A549 (cell line): Measurements from ENCODE around the gene PRKCQ. TPM values are rescaled to one million over a fixed set of nuclear protein-coding genes. Genes with fewer than 3 reads are reported as not detected.

Experiments used
- ATAC-seq, 2 experiments: fragments of 200-7000 bp in 1 of 2; fragments of >200 bp in 1 of 2; cut with Nextera tagmentation in 1 of 2; cut with Tn5 transposase in 1 of 2; 3 replicates each; pipeline versions ENCODE4 v1.8.0 to v1.9.1; 2018 to 2020; ENCODE audit warnings: mild to moderate bottlenecking in 1 of 2, moderate library complexity in 1 of 2
- CTCF ChIA-PET: fragments of 300-600 bp; sonication (Branson Sonifier 250); formaldehyde crosslinking; extraction: SDS; loops from one replicate; lab custom pipeline; 2021; ENCODE audit warnings: antibody characterized with exemption, inconsistent platforms; lab: Yijun Ruan, JAX
- POLR2A ChIA-PET: fragments of 350-600 bp; formaldehyde crosslinking; extraction: SDS; loops from one replicate; lab custom pipeline; 2021; ENCODE audit warnings: antibody characterized with exemption, inconsistent platforms; lab: Yijun Ruan, JAX
- DNase-seq, 2 experiments: peaks; one replicate each; pipeline versions ENCODE4 v3.0.0 to v3.0.0-alpha.2; 2011 to 2016; ENCODE audit warnings: low read depth in 1 of 2, low spot score in 1 of 2
- FAIRE-seq: peaks from 2 replicates; lab custom pipeline; 2011; peaks lifted over from hg19 to GRCh38; lab: Jason Lieb, UNC
- H3K27ac ChIP-seq, 2 experiments: fragments of >200 bp; sonication (Bioruptor Twin); formaldehyde crosslinking; 3 replicates each; pipeline ENCODE4 v1.5.1; 2016 to 2017
- H3K4me1 ChIP-seq: fragments of >200 bp; sonication (Bioruptor Twin); formaldehyde crosslinking; 3 replicates; pipeline ENCODE4 v1.6.1; 2016
- H3K4me2 ChIP-seq: fragments of >200 bp; sonication (Bioruptor Twin); formaldehyde crosslinking; 3 replicates; pipeline ENCODE4 v1.6.1; 2016
- H3K4me3 ChIP-seq: fragments of >200 bp; sonication (Bioruptor Twin); formaldehyde crosslinking; 3 replicates; pipeline ENCODE4 v1.5.1; 2016
- H3K9me3 ChIP-seq: fragments of >200 bp; sonication (Bioruptor Twin); formaldehyde crosslinking; 3 replicates; pipeline ENCODE4 v1.6.1; 2016
- ATOH8 ChIP-seq: fragments of 250-450 bp; sonication (Bioruptor Pico); IDR thresholded peaks from 2 replicates; pipeline ENCODE4 v1.5.0; 2020; ENCODE audit warnings: low read depth, mild to moderate bottlenecking, moderate library complexity
- CBX8 ChIP-seq: fragments of 200-600 bp; sonication (generic); IDR thresholded peaks from 2 replicates; pipeline ENCODE4 v1.6.1; 2016
- CEBPB ChIP-seq, 2 experiments: fragments of >200 bp in 1 of 2; sonication (Bioruptor Twin) in 1 of 2; formaldehyde crosslinking in 1 of 2; IDR thresholded peaks; 2 replicates each; pipeline ENCODE4 v1.6.1; 2012 to 2016
- EHMT2 ChIP-seq: fragments of 200-600 bp; sonication (generic); IDR thresholded peaks from 2 replicates; pipeline ENCODE4 v1.6.1; 2016; ENCODE audit warnings: antibody characterized with exemption, low read depth, mild to moderate bottlenecking, moderate library complexity
- FOSB ChIP-seq: fragments of 250-450 bp; sonication (Bioruptor Pico); IDR thresholded peaks from 2 replicates; pipeline ENCODE4 v1.5.0; 2020; ENCODE audit warnings: mild to moderate bottlenecking, moderate library complexity
- GATA3 ChIP-seq: IDR thresholded peaks from 2 replicates; pipeline ENCODE4 v1.6.1; 2012; ENCODE audit warnings: borderline replicate concordance
- HEYL ChIP-seq: fragments of 250-450 bp; sonication (Bioruptor Pico); IDR thresholded peaks from 2 replicates; pipeline ENCODE4 v1.8.0; 2021; ENCODE audit warnings: mild to moderate bottlenecking, moderate library complexity
- HOXB13 ChIP-seq: fragments of 250-450 bp; sonication (Bioruptor Pico); IDR thresholded peaks from 2 replicates; pipeline ENCODE4 v1.5.0; 2020; ENCODE audit warnings: low read depth, mild to moderate bottlenecking, moderate library complexity
- HOXB5 ChIP-seq: fragments of 250-450 bp; sonication (Bioruptor Pico); IDR thresholded peaks from 2 replicates; pipeline ENCODE4 v1.5.0; 2020; ENCODE audit warnings: mild to moderate bottlenecking, moderate library complexity
- JUN ChIP-seq, 2 experiments: fragments of >200 bp; sonication (Bioruptor Twin); formaldehyde crosslinking; IDR thresholded peaks; 2 replicates in 1 of 2; 3 replicates in 1 of 2; pipeline ENCODE4 v1.6.1; 2016 to 2017
- JUNB ChIP-seq: fragments of >200 bp; sonication (Bioruptor Twin); formaldehyde crosslinking; IDR thresholded peaks from 2 replicates; pipeline ENCODE4 v1.6.1; 2016
- KDM5A ChIP-seq: fragments of 200-600 bp; sonication (generic); IDR thresholded peaks from 2 replicates; pipeline ENCODE4 v1.6.1; 2016; ENCODE audit warnings: antibody characterized with exemption, mild to moderate bottlenecking
- NR3C1 ChIP-seq: fragments of >200 bp; sonication (Bioruptor Twin); formaldehyde crosslinking; IDR thresholded peaks from 3 replicates; pipeline ENCODE4 v1.6.1; 2017
- PHF8 ChIP-seq: fragments of 200-600 bp; sonication (generic); IDR thresholded peaks from 2 replicates; pipeline ENCODE4 v1.6.1; 2016; ENCODE audit warnings: low read depth, mild to moderate bottlenecking, antibody characterized with exemption, moderate library complexity, borderline replicate concordance
- RARB ChIP-seq: fragments of 250-450 bp; sonication (Bioruptor Pico); IDR thresholded peaks from 2 replicates; pipeline ENCODE4 v1.8.0; 2021; ENCODE audit warnings: mild to moderate bottlenecking, moderate library complexity
- RFX5 ChIP-seq: fragments of 450-650 bp; IDR thresholded peaks from 2 replicates; pipeline ENCODE4 v1.7.1; 2014; ENCODE audit warnings: antibody characterized with exemption, mild to moderate bottlenecking, moderate library complexity
- TFCP2L1 ChIP-seq: fragments of 250-450 bp; sonication (Bioruptor Pico); IDR thresholded peaks from 2 replicates; pipeline ENCODE4 v1.5.0; 2021; ENCODE audit warnings: mild to moderate bottlenecking
- TP53 ChIP-seq: fragments of 250-450 bp; sonication (Bioruptor Pico); IDR thresholded peaks from 2 replicates; pipeline ENCODE4 v1.5.0; 2021; ENCODE audit warnings: mild to moderate bottlenecking, moderate library complexity
- ZNF302 ChIP-seq: fragments of 250-450 bp; sonication (Bioruptor Pico); IDR thresholded peaks from 2 replicates; pipeline ENCODE4 v1.9.0; 2021; ENCODE audit warnings: inconsistent platforms, mild to moderate bottlenecking, moderate library complexity
- WGBS: methylation state at CpG from one replicate; pipeline ENCODE4 v1.1.6; 2017; ENCODE audit errors: missing lambda C conversion rate; 5-methylcytosine and 5-hydroxymethylcytosine counted together
- polyA plus RNA-seq, 4 experiments: library from polyadenylated mRNA; depleted of rRNA in 3 of 4; stranded (reverse); fragments of >200 nt; fragmentation: RNase III in 1 of 4; extraction: RNeasy Plus Mini Kit Qiagen cat#74134 plus additional on column Dnase treatment in 1 of 4; gene quantifications; 2 replicates in 3 of 4; 3 replicates in 1 of 4; pipeline ENCODE4 v1.2.3, GENCODE V29; 2011 to 2017
- TF ChIP-seq, protein P1 (sequence below): fragments of >200 bp; sonication (Bioruptor Twin); formaldehyde crosslinking; IDR thresholded peaks from 3 replicates; pipeline ENCODE4 v1.5.1; 2016
- TF ChIP-seq, protein P2 (sequence below): fragments of >200 bp; sonication (Bioruptor Twin); formaldehyde crosslinking; IDR thresholded peaks from 3 replicates; pipeline ENCODE4 v1.6.1; 2016

Gene PRKCQ
- polyA plus RNA-seq, 2 of the 4 experiments (the other 2 are of a cell fraction) = 3.7 to 7.1 TPM

GRCh38 chr10:6423413-6424170 is 156.5 kb downstream of the PRKCQ start:
- WGBS = 64% methylated on average over 17 of the region's 17 CpGs
- FAIRE-seq = no peak
- H3K27ac ChIP-seq = no peak overlapping the region
- H3K4me3 ChIP-seq = no peak overlapping the region
- ChIA-PET CTCF (interaction anchor here (1.0 to 2.3 kb wide), 3 partner anchors 22 to 245 kb away, joined by 3 to 9 read pairs (median 4); no protein-coding TSS in a partner anchor), POLR2A (no interaction called here)
- H3K9me3 ChIP-seq = no peaks in the 10 kb centered on the region
- no peak overlapping the region for H3K4me2 ChIP-seq
- no peak for TF ChIP-seq RFX5
- TF ChIP-seq, protein P1, sequence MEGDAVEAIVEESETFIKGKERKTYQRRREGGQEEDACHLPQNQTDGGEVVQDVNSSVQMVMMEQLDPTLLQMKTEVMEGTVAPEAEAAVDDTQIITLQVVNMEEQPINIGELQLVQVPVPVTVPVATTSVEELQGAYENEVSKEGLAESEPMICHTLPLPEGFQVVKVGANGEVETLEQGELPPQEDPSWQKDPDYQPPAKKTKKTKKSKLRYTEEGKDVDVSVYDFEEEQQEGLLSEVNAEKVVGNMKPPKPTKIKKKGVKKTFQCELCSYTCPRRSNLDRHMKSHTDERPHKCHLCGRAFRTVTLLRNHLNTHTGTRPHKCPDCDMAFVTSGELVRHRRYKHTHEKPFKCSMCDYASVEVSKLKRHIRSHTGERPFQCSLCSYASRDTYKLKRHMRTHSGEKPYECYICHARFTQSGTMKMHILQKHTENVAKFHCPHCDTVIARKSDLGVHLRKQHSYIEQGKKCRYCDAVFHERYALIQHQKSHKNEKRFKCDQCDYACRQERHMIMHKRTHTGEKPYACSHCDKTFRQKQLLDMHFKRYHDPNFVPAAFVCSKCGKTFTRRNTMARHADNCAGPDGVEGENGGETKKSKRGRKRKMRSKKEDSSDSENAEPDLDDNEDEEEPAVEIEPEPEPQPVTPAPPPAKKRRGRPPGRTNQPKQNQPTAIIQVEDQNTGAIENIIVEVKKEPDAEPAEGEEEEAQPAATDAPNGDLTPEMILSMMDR = no peak
- TF ChIP-seq HOXB5 (CRISPR knock-in tag) = no peak
- no peak for TF ChIP-seq TFCP2L1 (CRISPR knock-in tag)
- TF ChIP-seq TP53 (CRISPR knock-in tag) = no peak
- no peak for TF ChIP-seq NR3C1
- no peak for TF ChIP-seq GATA3
- no peak for TF ChIP-seq JUNB
- no peak for TF ChIP-seq HOXB13 (CRISPR knock-in tag)
- no peak for TF ChIP-seq EHMT2
- no peak for TF ChIP-seq PHF8
- no peak for TF ChIP-seq CBX8
- TF ChIP-seq, protein P2, sequence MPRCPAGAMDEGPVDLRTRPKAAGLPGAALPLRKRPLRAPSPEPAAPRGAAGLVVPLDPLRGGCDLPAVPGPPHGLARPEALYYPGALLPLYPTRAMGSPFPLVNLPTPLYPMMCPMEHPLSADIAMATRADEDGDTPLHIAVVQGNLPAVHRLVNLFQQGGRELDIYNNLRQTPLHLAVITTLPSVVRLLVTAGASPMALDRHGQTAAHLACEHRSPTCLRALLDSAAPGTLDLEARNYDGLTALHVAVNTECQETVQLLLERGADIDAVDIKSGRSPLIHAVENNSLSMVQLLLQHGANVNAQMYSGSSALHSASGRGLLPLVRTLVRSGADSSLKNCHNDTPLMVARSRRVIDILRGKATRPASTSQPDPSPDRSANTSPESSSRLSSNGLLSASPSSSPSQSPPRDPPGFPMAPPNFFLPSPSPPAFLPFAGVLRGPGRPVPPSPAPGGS = no peak
- TF ChIP-seq ATOH8 (CRISPR knock-in tag) = no peak
- no peak for TF ChIP-seq JUN (IDR thresholded peaks at IDR 0.05)
- no peaks in the 10 kb centered on the region for H3K4me1 ChIP-seq
- DNase-seq = no peak
- peak in 1 of 2 experiments; percentile 22; a peak in 2 of 6 replicates for ATAC-seq

DNA sequence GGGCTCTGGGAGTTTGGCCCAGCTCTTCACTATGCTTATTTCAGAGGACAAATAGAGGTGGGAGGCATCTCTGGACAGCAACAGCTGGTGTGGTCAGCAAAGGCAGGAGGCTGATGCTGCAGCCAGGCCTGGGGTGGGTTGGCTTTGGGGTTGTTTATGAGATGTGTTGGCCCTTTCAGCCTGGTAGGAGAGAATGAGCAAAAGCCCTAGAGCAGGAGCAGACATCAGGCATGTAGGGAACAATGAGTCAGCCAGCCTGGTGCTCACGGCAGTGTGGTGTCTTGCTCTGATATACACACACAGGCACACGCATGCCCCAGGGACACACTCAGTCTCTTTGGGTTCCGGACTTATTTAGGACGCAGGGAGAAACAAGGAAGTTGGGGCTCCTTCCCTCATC is 157.1 kb downstream of the PRKCQ start:
- H3K4me2 ChIP-seq = no peak overlapping the region
- no peaks in the 10 kb centered on the region for H3K4me1 ChIP-seq
- POLR2A ChIA-PET = no interaction called here
- H3K27ac ChIP-seq = no peak overlapping the region
- no peak for DNase-seq
- peak; percentile 19 to 46; a peak in 3 of 6 replicates for ATAC-seq
- CTCF ChIA-PET = interaction anchor here (1.6 to 1.7 kb wide), 2 partner anchors 12 to 247 kb away, joined by 5 to 8 read pairs; no protein-coding TSS in a partner anchor
- no peak for TF ChIP-seq JUNB
- no peak for TF ChIP-seq TP53 (CRISPR knock-in tag)
- TF ChIP-seq, protein P1 = no peak
- TF ChIP-seq RARB (CRISPR knock-in tag) = no peak
- TF ChIP-seq CEBPB (IDR thresholded peaks at IDR 0.05) = no peak
- TF ChIP-seq FOSB (CRISPR knock-in tag) = no peak
- TF ChIP-seq TFCP2L1 (CRISPR knock-in tag) = no peak
- TF ChIP-seq HOXB13 (CRISPR knock-in tag) = no peak
- no peak for TF ChIP-seq HEYL (CRISPR knock-in tag)
- no peak for TF ChIP-seq GATA3
- no peak for TF ChIP-seq RFX5
- TF ChIP-seq CBX8 = no peak
- no peak for TF ChIP-seq KDM5A
- TF ChIP-seq ZNF302 (CRISPR knock-in tag) = no peak
- H3K9me3 ChIP-seq = no peaks in the 10 kb centered on the region
- H3K4me3 ChIP-seq = no peak overlapping the region
- WGBS = 70% methylated on average over 4 of the region's 4 CpGs
- FAIRE-seq = no peak
